HPDE6-E6E7 (cell line): Measurements from ENCODE around the gene SOST.

Source experiments
- DNase-seq: peaks from one replicate; pipeline ENCODE4 v3.0.0; 2011; ENCODE audit warnings: missing footprints; ENCODE audit errors: extremely low spot score

Gene SOST

DNA sequence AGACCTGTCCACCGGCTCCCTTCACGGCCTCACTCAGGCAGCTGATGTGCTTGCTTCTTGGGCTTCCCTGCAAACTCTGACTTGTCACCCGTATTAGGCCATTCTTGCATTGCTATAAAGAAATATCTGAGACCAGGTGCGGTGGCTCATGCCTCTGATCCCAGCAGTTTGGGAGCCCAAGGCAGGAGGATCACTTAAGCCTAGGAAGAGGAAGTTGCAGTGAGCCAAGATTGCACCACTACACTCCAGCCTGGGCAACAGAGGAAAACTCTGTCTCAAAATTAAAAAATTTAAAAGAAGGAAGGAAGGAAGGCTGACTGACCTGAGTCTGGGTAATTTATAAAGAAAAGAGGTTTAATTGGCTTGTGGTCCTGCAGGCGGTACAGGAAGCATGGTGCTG, 17.0 kb downstream of the SOST start:
- no peak for DNase-seq

GRCh38 chr17:43740541-43740940, 18.1 kb downstream of the SOST start:
- no peak for DNase-seq

GRCh38 chr17:43737722-43738121, 20.9 kb downstream of the SOST start:
- no peak for DNase-seq

GRCh38 chr17:43736389-43736788, 22.2 kb downstream of the SOST start:
- DNase-seq, result no peak

GRCh38 chr17:43734376-43734775, 24.2 kb downstream of the SOST start:
- DNase-seq, result no peak

GRCh38 chr17:43733956-43734355, 24.6 kb downstream of the SOST start:
- no peak for DNase-seq

DNA sequence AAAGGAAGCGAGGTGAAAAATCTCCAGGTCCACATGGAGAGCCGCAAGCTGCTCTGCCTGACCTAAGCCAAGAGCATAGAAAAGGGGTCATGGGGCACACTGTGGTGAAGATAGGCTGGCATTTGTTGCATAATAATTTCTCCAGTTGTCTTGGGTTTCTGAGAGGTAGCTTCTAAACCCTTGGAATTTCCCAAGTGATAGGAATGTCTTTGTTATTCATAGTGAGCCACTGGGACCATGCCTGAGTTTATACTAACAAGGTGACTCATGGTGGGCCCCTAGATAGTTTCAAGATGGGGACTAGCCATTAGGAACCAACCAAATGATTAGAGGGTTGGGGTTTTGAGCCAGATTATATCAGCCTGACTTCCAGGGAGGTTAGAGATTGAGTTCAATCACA, 25.6 kb downstream of the SOST start:
- DNase-seq, result no peak

GRCh38 chr17:43728081-43728480, 30.5 kb downstream of the SOST start:
- no peak for DNase-seq

GRCh38 chr17:43723697-43724359, 34.8 kb downstream of the SOST start:
- DNase-seq, result no peak

DNA sequence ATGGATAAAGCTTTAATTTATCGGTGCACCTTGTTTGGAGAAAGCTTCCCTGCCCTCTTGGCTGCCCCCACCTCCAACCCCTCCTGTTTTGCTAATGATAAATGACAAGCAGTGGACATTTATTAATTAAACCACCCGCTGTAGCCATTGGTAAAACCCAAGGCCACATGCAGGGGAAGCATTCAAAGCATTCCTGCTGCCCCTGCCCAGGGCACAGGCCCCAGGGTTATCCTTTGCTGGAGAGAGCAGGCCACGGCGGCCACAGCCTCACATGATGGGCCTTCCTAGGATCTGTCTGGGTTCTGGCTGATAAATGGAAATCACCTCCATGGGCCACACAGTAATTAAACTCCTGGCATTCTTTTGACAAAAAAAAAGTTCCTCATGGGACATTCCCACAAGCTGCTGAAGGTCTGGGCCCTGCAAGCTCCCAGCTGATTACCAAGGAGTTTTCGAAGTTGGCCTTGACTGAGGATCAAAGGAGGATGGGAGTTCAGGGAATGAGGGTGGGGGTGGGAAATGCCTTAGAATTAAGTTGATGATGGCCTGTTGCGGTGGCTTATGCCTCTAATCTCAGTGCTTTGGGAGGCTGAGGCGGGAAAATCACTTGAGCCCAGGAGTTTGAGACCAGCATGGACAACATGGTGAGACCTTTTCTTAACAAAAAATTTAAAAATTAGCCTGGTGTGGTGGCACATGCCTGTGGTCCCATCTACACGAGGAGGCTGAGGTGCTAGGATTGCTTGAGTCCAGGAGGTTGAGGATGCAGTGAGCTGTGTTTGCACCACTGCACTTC, 35.5 kb downstream of the SOST start:
- DNase-seq, result no peak

DNA sequence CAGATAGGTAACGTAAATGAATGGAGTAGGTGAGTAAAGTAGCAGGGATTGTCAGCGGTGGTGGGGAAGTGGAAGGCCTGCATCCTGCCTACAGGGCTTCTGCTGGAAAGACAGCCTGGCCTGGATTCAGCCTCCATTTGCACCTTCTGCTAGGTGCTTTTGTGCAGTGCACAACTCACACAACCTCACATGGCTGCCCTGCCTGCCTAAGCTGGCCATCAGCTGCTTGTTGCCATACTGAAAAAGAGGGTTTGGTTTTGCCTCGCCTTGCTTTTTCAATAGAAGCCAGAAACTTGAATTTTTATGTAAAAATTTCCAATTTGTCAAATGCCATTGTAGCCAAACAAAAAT, 36.3 kb downstream of the SOST start:
- DNase-seq, result no peak

DNA sequence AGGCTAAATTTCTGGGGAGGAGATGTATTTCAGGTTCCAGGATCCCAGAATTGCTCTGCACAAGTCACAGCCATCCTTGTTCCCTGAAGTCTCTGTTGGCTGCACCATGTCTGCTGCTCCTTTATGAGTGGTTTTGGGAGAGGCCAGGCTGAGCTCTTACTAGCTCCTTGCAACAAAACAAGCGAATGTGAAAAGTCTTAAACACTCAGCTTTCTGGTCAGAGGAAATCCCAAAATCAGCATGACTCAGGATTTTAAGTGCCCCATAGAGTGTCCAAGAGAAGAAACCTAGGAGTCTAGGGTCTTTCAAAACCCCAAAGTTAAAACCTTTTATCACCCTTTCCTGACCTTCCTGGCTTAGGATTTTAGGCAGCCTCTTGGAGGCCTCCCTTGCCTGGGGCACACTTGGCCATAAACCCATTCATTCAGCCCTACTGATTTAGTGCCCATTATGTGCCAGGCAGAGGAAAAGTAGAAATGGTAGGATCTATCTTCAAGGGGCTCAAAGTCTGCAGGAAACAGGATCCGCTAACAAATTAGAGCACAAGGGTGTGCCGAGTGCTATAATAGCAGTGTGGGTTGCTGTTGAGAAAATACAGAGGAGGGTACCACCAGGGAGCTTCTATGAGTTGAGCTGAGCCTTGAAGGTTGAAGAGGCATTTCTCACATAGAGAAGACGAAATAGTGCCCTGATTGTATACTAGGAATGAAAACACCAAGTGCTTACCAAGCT, 36.9 kb downstream of the SOST start:
- no peak for DNase-seq

GRCh38 chr17:43720311-43721060, 38.1 kb downstream of the SOST start:
- peak; percentile 64 for DNase-seq

GRCh38 chr17:43719578-43719977, 39.0 kb downstream of the SOST start:
- no peak for DNase-seq

DNA sequence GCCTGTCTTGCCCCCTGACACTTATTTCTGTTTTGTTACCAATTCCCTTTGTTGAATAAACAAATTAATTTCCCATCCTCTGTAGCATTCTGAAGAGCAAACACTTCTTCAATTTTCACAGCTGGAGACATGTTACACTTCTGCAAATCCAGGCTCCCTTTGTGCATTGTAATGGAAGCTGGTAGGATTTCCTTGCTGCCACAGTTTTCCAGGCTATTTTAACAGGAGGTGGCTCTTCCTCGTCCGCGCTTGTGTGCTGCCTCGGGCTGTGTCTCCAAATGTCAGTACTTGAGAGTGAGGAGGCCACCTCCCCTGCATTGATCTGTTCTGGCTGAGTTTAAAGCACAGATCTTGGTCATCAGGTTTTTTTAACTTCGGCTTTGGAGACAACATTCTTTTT, 40.0 kb downstream of the SOST start:
- no peak for DNase-seq

- no peak for DNase-seq
Observed at GRCh38 chr17:43717913-43718312, 40.7 kb downstream of the SOST start.

DNA sequence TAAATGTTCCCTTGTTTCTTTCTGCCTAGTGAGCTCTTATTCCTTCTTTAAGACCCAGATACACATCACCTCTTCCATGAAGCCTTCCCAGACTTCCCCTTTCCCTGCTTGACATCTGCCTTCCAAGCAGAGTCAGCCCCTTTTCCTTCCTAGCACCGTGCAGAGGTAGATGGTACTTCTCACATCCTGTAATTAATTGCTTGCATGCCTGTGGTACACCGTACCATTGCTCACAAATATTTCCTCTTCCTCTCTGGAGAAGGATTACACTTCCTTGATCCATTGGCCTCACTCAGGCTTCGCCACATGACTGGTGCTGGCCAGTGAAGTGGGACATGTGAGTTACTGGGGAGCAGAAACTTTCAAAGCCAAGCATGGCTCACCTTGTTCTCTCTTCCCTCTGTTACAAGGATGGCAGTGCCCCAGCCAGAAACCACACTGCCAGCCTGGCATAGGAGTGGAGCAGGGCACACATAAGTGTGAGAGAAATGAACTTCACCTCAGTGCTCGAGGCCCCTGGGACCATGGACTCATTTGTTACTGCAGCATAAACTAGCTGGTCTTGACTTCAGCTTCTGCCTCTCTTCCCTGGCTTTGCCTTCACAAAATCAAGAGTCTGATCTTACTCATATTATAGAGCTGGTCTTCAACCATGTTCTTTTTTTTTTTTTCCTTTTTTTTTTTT, 44.0 kb downstream of the SOST start:
- no peak for DNase-seq

- peak; percentile 58 for DNase-seq
Observed at GRCh38 chr17:43713494-43714162, 45.0 kb downstream of the SOST start.

DNA sequence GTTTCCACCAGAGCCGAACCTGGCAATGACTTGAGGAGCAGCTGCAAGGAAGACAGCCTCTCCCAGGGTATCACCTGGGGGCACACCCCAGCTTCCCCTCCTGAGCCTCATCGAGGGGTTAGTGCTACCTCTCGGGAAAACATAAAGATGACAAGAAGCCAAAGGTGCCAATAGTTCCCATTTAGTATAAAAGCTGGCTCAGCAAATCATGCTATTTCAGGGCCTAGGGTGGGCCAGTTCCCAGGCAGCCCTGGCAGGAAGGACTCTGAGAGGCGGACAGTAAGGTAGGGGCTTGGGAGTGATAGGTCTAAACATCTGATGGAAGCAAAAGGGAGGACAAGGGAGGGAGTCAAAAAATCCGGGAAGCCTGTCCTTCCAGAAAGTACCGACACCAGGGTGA, 46.2 kb downstream of the SOST start:
- DNase-seq, result no peak

DNA sequence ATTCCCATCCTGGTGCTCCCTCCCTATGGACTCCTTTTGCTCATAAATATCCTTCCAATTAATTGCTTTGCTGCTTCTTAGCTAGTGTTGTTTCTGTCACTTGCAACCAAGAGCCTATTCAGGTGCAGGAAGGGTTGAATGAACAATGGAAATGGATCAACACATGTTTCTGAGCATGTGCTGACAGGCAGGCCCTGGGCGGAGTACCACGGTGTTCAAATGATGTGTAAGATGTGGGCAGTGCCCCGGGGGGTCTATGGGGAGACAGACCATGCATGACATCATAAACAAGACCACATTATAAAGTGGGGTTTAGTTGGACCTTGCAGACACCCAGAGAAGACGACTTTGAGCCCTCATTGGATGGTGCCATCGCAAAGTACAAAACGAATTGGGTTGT, 48.5 kb downstream of the SOST start:
- DNase-seq, result no peak

- DNase-seq, result no peak
Observed at GRCh38 chr17:43709210-43709609, 49.4 kb downstream of the SOST start.
